HG03442 (cell line): ENCODE results near the gene PGLYRP2.
"Not testable (repeated sequence)": the region's sequence is repeated elsewhere in the genome, so short reads cannot be mapped to it uniquely, and the experiment has no call there.

Source experiments
- ATAC-seq: cut with Tn5 transposase; IDR thresholded peaks from one replicate; pipeline ENCODE4 v1.9.1; 2021; ENCODE audit warnings: mild to moderate bottlenecking, moderate library complexity; ENCODE audit not compliant: unreplicated experiment

Gene PGLYRP2

GRCh38 chr19:15479391-15480345, at the start of gene PGLYRP2:
PGLYRP2 (minus strand) TSS chr19:15479501; CDS start chr19:15479371, 130 bp downstream.
- ATAC-seq = no peak

- no peak for ATAC-seq
Measured at GRCh38 chr19:15527705-15528104, 48.4 kb upstream of the PGLYRP2 start.

- ATAC-seq = no peak
Measured at GRCh38 chr19:15526408-15526807, 47.1 kb upstream of the PGLYRP2 start.

- ATAC-seq = no peak
Measured at GRCh38 chr19:15525291-15525690, 46.0 kb upstream of the PGLYRP2 start.

GRCh38 chr19:15524781-15525180, 45.5 kb upstream of the PGLYRP2 start:
- ATAC-seq = no peak

- ATAC-seq = no peak
Measured at GRCh38 chr19:15519433-15519976, 40.2 kb upstream of the PGLYRP2 start.

- ATAC-seq = no peak
Measured at GRCh38 chr19:15517778-15518177, 38.5 kb upstream of the PGLYRP2 start.

- no peak for ATAC-seq
Measured at GRCh38 chr19:15516363-15516762, 37.1 kb upstream of the PGLYRP2 start.

- not testable (repeated sequence) for ATAC-seq
Measured at GRCh38 chr19:15515227-15515625, 35.9 kb upstream of the PGLYRP2 start.

GRCh38 chr19:15511671-15512424, 32.5 kb upstream of the PGLYRP2 start:
- no peak for ATAC-seq

- no peak for ATAC-seq
Measured at GRCh38 chr19:15508035-15508710, 28.9 kb upstream of the PGLYRP2 start, which contains the start of gene CYP4F22. CYP4F22 (plus strand) TSS chr19:15508525; CDS start chr19:15525337, 16,812 bp downstream.

- no peak for ATAC-seq
Measured at GRCh38 chr19:15507068-15508034, 28.1 kb upstream of the PGLYRP2 start.

- no peak for ATAC-seq
Measured at GRCh38 chr19:15506074-15506571, 26.8 kb upstream of the PGLYRP2 start.

GRCh38 chr19:15502264-15502663, 23.0 kb upstream of the PGLYRP2 start:
- no peak for ATAC-seq

- ATAC-seq = no peak
Measured at GRCh38 chr19:15501596-15501995, 22.3 kb upstream of the PGLYRP2 start.

GRCh38 chr19:15498910-15499309, 19.6 kb upstream of the PGLYRP2 start:
- ATAC-seq = no peak

- ATAC-seq = no peak
Measured at GRCh38 chr19:15498156-15498858, 19.0 kb upstream of the PGLYRP2 start.

- ATAC-seq = no peak
Measured at GRCh38 chr19:15495151-15495550, 15.8 kb upstream of the PGLYRP2 start.
